Peyer's patch (tissue), 4 donors: Measurements from ENCODE around the gene HPSE2. TPM values are rescaled to one million over a fixed set of nuclear protein-coding genes. Genes with fewer than 3 reads are reported as not detected.

Source experiments
- DNase-seq, 3 donors: peaks; one replicate each; pipeline ENCODE4 v3.0.0-alpha.2; 2017 to 2019
- H3K27ac ChIP-seq, 4 donors: fragments of 200-600 bp; sonication (generic); one replicate each; pipeline ENCODE4 v1.5.1; 2016 to 2019
- H3K27me3 ChIP-seq, 2 donors: fragments of 200-600 bp; sonication (generic); one replicate each; pipeline ENCODE4 v1.5.1; 2019
- H3K36me3 ChIP-seq, 3 donors: fragments of 200-600 bp; sonication (generic); one replicate each; pipeline ENCODE4 v1.5.1; 2016 to 2019
- H3K4me1 ChIP-seq, 4 donors: fragments of 200-600 bp; sonication (generic); one replicate each; pipeline ENCODE4 v1.5.1; 2016 to 2019
- H3K4me3 ChIP-seq, 4 donors: fragments of 200-600 bp; sonication (generic); 1 replicate in 3 of 4; 2 replicates in 1 of 4; pipeline ENCODE4 v1.5.1; 2016 to 2019; ENCODE audit warnings: mild to moderate bottlenecking in 1 of 4
- H3K9me3 ChIP-seq, 4 donors: fragments of 200-600 bp; sonication (generic); one replicate each; pipeline ENCODE4 v1.5.1; 2016 to 2019; ENCODE audit warnings: mild to moderate bottlenecking in 1 of 4
- POLR2A ChIP-seq, 2 donors: fragments of 450-650 bp; IDR thresholded peaks; one replicate each; pipeline ENCODE4 v1.5.1; 2017; ENCODE audit warnings: antibody characterized with exemption in 2 of 2, mild to moderate bottlenecking in 2 of 2, moderate library complexity in 2 of 2
- total RNA-seq, 4 donors: library from RNA; depleted of rRNA; stranded (reverse); fragments of >200 nt; gene quantifications; one replicate each; pipeline ENCODE4 v1.1.0, GENCODE V29; 2016
- TF ChIP-seq, protein P1 (sequence below), 6 experiments: fragments of 450-650 bp in 4 of 6; fragments of 200-600 bp in 2 of 6; sonication (generic) in 1 of 6; IDR thresholded peaks; one replicate each; pipeline ENCODE4 v1.5.1; 2017 to 2019; ENCODE audit warnings: antibody characterized with exemption in 6 of 6, mild to moderate bottlenecking in 3 of 6, moderate library complexity in 1 of 6

The HPSE2 gene
- total RNA-seq, 4 donors from 2014 or later: 3.0 to 15.7 (median 7.4) TPM

DNA sequence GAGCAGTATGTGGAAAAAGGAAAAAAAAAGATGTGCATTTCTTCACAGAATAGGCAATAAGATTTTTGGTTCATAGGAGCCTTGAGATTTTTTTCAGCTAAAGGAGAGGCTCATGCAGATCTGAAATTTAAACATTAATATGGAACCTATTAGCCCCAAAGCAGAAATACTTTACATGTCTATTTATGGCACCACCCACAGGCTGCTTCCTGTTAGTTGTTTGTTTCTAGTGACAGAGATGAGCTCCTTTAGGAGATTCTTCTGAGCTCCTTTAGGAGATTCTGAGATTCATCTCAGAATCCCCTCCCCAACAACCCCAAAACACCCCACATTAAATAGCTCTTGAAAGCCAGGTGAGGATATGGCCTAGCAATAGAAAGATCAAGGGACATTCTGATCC, 761.0 kb downstream of the HPSE2 start:
- Histone ChIP-seq H3K9me3 (no peaks in the 10 kb centered on the region), H3K4me1 (no peaks in the 10 kb centered on the region), H3K27ac (no peak overlapping the region), H3K4me3 (no peak overlapping the region), H3K27me3 (no peaks in the 10 kb centered on the region), H3K36me3 (no peaks in the 10 kb centered on the region)
- no peak for DNase-seq
- TF ChIP-seq, protein P1, sequence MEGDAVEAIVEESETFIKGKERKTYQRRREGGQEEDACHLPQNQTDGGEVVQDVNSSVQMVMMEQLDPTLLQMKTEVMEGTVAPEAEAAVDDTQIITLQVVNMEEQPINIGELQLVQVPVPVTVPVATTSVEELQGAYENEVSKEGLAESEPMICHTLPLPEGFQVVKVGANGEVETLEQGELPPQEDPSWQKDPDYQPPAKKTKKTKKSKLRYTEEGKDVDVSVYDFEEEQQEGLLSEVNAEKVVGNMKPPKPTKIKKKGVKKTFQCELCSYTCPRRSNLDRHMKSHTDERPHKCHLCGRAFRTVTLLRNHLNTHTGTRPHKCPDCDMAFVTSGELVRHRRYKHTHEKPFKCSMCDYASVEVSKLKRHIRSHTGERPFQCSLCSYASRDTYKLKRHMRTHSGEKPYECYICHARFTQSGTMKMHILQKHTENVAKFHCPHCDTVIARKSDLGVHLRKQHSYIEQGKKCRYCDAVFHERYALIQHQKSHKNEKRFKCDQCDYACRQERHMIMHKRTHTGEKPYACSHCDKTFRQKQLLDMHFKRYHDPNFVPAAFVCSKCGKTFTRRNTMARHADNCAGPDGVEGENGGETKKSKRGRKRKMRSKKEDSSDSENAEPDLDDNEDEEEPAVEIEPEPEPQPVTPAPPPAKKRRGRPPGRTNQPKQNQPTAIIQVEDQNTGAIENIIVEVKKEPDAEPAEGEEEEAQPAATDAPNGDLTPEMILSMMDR (IDR thresholded peaks at IDR 0.05): no peak
- no peak for TF ChIP-seq POLR2A (IDR thresholded peaks at IDR 0.05)

DNA sequence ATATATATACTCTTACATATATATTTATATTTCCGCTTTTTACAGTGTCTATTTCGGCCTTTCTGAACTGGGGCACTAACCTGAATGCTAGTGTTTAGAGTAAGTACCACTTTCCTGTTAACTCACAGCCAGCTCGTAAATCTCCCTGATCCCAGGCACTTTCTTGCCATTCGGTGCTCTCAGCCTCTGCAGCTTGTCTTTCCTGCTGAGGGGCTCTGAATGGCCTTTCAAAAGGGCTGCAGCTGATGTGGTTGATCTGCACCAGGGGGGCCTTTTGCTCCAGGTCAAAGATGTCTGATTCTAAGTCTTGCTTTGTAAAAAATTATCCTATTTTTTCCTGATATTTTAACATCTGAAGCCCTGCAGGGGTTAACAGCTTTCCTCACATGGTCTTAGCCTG, 763.5 kb downstream of the HPSE2 start:
- Histone ChIP-seq H3K9me3 (no peaks in the 10 kb centered on the region), H3K27me3 (no peaks in the 10 kb centered on the region), H3K4me3 (no peak overlapping the region), H3K27ac (no peak overlapping the region), H3K36me3 (no peaks in the 10 kb centered on the region), H3K4me1 (no peaks in the 10 kb centered on the region)
- no peak for TF ChIP-seq POLR2A (IDR thresholded peaks at IDR 0.05)
- TF ChIP-seq, protein P1 (IDR thresholded peaks at IDR 0.05): no peak
- no peak for DNase-seq

DNA sequence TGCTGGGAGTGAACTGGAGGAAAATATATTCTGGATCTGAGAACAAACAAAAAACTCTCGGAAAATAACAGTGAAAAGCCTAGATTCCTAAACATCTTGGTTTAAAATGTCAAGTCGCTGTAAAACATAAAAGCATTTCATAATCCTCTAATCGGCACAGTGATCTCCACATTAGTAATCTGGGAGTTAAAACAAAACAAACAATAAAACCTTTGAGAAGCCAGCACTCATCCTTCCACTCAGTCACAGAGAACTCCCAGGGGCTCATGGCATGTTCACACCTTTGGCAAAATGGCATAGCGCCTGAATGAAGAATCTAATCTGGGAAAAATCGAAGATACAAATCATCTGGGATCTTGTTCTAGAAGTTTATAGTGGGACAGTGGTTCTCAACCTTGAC, 764.8 kb downstream of the HPSE2 start:
- TF ChIP-seq, protein P1 (IDR thresholded peaks at IDR 0.05): no peak
- no peak for TF ChIP-seq POLR2A (IDR thresholded peaks at IDR 0.05)
- no peak overlapping the region for H3K27ac ChIP-seq
- no peak for DNase-seq
- no peaks in the 10 kb centered on the region for H3K27me3 ChIP-seq
- H3K36me3 ChIP-seq: no peaks in the 10 kb centered on the region
- no peaks in the 10 kb centered on the region for H3K9me3 ChIP-seq
- no peaks in the 10 kb centered on the region for H3K4me1 ChIP-seq
- H3K4me3 ChIP-seq: no peak overlapping the region

DNA sequence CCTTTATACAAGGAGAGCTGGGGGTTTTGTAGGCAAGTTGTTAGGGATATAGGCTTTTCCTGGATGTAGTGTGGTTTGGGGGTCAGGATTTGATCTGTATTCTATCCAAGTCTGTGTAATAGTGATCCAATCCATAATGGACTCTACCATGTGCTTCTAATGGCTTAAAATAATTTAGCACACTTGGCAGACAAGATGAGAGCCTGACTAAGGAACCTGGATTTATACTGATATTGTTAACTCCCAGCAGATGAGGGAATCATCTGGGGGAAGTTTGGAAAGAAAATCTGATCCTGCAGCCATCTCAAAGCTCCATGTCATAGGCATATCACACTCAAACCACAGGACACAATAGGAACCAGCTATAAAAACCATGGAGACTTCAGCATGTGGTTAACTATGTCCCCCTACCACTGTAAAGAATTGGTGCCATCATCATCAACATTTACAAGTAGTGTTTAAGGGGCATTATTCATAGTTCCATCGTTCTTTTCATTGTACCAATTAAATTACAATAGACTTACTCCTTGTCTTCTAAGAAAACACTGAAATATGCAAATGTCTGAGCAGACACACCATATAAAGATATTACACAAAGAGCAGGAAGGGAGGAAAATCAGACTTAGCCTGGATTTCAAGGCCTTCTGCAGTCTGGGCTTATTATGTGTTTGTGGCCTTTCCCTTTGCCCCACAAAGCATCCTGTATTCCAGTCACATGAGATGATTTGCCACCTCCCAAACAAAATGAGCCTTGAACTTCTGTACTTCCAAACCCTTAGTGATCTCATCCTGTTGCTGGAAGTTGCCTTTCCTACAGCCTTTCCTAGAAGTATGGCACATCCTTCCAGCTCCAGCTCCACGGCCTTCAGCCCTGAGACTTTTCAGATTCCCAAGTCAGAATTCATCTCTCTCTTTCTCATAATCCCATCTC, 766.4 kb downstream of the HPSE2 start:
- no peak for TF ChIP-seq POLR2A (IDR thresholded peaks at IDR 0.05)
- TF ChIP-seq, protein P1 (IDR thresholded peaks at IDR 0.05): no peak
- Histone ChIP-seq H3K36me3 (no peaks in the 10 kb centered on the region), H3K27ac (no peak overlapping the region), H3K27me3 (no peaks in the 10 kb centered on the region), H3K9me3 (no peaks in the 10 kb centered on the region), H3K4me1 (no peaks in the 10 kb centered on the region), H3K4me3 (no peak overlapping the region)
- no peak for DNase-seq

DNA sequence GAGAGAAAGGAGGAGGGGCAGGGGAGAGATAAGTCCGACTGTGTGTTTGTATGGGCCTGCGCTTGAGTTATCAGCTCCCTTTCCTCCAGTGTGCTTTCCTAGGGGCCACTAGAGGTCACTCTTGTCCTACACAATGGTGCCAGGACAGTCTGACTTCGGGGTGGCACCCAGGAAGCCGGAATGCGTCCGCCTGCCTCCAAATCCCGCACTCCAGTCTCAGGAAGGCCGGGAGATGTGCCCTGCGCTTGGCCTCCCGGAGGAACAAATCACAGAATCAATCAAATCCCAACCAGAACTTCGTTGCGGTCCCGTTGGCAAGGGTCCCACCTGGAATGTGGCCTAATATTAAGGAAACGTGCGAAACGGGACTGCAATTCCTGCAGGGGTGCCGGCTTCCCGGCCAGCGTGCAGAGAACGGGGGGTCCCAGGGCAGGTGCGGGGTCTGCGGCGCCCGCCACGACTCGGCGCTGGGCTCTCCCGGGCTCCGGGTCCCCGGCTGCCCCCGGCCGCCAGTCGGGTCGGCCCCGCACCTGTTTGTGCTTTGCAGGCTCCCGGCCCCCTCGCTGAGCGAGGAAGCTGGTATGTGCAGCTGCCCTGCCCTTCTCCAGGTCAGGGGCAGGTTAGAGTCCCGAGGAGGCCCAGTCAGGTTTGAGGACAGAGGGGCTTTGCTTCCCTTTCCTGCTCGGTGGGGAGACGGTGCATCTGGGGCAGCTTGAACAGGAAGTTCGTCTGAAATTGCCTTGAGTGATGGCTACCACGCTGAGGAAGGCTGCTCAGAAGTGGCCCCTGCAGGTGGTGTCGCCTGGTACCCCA, 767.9 kb downstream of the HPSE2 start:
- H3K4me3 ChIP-seq: peak overlapping the region; percentile 56 to 71 (median 68)
- H3K9me3 ChIP-seq: no peaks in the 10 kb centered on the region
- no peaks in the 10 kb centered on the region for H3K4me1 ChIP-seq
- no peaks in the 10 kb centered on the region for H3K36me3 ChIP-seq
- peak overlapping the region in 2 of 4 donors; percentile 32 to 72 for H3K27ac ChIP-seq
- H3K27me3 ChIP-seq: no peaks in the 10 kb centered on the region
- TF ChIP-seq, protein P1 (IDR thresholded peaks at IDR 0.05): peak; percentile 47 to 93 (median 83)
- peak in 1 of 2 donors; percentile 20 for TF ChIP-seq POLR2A (IDR thresholded peaks at IDR 0.05)
- peak; percentile 71 to 88 (median 74) for DNase-seq
